NK-92 (cell line): Measurements from ENCODE around the gene MYL6B.

Source experiments
- DNase-seq: peaks from one replicate; lab custom pipeline; 2025; ENCODE audit not compliant: unreplicated experiment; lab: John Stamatoyannopoulos, UW

Gene MYL6B

DNA sequence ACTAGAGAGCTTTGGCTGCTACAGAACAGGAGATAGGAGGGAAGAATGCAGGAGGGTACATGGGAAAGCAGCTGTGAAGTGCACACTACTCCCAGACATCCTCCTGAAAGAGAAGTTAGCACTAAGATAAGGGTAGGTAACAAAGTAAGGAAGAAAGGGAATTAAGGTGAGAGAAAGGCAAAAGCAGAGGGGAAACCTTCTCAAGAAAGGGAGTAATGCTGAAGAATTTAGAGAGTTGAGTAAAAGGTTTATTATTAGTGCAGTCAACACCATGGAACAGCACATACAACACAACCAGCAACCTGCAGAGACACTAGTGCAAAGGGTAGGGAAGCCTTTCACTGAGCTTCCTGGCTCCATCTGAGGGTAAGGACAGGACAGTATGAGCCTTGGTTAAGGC, 51.9 kb downstream of the MYL6B start:
- DNase-seq, result no peak

DNA sequence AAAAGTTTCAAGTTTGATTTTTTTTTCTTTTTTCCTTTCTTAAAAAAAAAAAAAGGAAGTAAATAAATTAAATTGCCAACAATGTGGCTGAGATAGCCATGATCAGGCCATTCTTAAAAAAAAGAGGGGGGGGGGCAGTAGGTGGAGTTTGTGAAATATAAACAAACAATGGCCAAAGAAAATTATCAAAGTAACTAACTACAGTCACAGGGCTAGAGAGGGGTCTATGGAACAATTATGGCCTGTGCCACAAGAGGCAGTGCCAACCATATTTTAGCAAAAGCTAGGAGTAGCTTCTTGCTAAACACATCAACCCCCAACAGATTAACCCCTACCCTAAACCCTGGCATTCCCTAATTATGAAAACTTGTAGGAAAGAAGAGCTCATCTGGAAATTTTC, 53.1 kb downstream of the MYL6B start:
- no peak for DNase-seq

DNA sequence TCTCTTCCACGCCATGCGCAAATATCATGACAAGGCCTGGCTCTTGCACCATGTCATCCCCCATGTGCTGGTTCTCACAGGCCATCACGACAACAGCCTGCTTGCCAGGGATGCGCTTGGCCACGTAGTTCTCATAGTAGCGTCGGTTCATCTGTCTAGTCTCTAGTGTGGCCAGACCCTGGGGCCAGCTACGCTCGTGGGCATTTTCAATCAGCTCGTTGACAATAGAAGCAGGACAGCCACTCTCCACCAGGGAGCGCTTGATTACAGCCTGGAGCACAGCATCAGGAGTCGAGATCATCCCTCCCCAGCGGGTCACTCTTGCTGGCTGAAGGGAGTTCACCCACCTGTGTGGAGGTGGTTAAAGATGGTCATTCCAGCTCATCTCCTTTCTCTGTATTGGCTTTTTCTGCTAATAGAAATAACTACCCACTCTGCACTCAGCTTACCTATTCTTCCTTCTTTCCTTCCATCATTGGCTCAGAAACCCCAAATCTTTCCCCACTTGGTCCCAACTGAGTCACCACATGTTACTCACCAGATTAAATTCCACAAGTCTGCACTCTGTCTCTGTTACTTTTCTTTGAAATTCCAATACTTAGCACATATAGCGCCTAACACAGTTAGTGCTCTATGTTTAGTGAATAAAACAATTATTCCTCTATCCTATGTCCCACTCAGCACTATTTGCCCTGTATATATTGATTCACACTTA, 54.2 kb downstream of the MYL6B start:
- no peak for DNase-seq
